ENCODE measurements around the gene FTO. TPM values are rescaled to one million over a fixed set of nuclear protein-coding genes. Genes with fewer than 3 reads are reported as not detected.

Gene FTO
- total RNA-seq, 1 donor from 2014 or later = 70.5 TPM

DNA sequence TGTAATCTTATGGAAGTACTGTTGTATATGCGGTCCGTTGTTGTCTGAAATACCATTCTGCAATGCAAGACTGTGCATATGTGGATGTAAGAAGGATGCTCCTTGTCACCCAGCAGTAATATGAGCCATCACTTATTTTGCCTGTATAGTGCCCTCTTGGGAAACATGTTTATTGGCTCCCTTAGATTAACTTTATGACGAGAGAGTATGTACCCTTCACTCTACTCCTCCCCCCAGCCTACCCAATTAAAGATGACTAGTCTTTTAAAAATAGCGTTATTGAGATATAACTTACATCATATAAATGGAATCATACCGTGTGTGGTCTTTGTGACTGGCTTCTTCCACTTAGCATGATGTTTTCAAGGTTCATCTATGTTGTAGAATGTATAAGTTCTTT is 33.6 kb downstream of the FTO start:
- Histone ChIP-seq H3K27me3 (no peaks in the 10 kb centered on the region), H3K27ac (no peak overlapping the region), H3K4me3 (no peak overlapping the region), H3K36me3 (no peaks in the 10 kb centered on the region), H3K4me1 (peaks cover 14% of the 10 kb centered on the region), H3K9me3 (no peaks in the 10 kb centered on the region)
- intact Hi-C loops (cut with DNase I) = no loop called here
- TF ChIP-seq POLR2AphosphoS5 (IDR thresholded peaks at IDR 0.05; ENCODE audit: insufficient read depth in 1 of 2, low read depth in 1 of 2) (no peak), POLR2A (IDR thresholded peaks at IDR 0.05) (no peak)
- TF ChIP-seq, protein P1, sequence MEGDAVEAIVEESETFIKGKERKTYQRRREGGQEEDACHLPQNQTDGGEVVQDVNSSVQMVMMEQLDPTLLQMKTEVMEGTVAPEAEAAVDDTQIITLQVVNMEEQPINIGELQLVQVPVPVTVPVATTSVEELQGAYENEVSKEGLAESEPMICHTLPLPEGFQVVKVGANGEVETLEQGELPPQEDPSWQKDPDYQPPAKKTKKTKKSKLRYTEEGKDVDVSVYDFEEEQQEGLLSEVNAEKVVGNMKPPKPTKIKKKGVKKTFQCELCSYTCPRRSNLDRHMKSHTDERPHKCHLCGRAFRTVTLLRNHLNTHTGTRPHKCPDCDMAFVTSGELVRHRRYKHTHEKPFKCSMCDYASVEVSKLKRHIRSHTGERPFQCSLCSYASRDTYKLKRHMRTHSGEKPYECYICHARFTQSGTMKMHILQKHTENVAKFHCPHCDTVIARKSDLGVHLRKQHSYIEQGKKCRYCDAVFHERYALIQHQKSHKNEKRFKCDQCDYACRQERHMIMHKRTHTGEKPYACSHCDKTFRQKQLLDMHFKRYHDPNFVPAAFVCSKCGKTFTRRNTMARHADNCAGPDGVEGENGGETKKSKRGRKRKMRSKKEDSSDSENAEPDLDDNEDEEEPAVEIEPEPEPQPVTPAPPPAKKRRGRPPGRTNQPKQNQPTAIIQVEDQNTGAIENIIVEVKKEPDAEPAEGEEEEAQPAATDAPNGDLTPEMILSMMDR (IDR thresholded peaks at IDR 0.05) = no peak
- DNase-seq (ENCODE audit: extremely low spot score in 2 of 2) = no peak

- no peaks in the 10 kb centered on the region for H3K9me3 ChIP-seq
- H3K36me3 ChIP-seq = no peaks in the 10 kb centered on the region
- DNase-seq (ENCODE audit: extremely low spot score in 2 of 2) = no peak
- no peak overlapping the region for H3K27ac ChIP-seq
- no peaks in the 10 kb centered on the region for H3K27me3 ChIP-seq
- peaks cover 17% of the 10 kb centered on the region for H3K4me1 ChIP-seq
- no peak overlapping the region for H3K4me3 ChIP-seq
- no peak for TF ChIP-seq POLR2AphosphoS5 (IDR thresholded peaks at IDR 0.05; ENCODE audit: insufficient read depth in 1 of 2, low read depth in 1 of 2)
- intact Hi-C loops (cut with DNase I) = no loop called here
Measured at GRCh38 chr16:53740476-53740875, 36.5 kb downstream of the FTO start.

DNA sequence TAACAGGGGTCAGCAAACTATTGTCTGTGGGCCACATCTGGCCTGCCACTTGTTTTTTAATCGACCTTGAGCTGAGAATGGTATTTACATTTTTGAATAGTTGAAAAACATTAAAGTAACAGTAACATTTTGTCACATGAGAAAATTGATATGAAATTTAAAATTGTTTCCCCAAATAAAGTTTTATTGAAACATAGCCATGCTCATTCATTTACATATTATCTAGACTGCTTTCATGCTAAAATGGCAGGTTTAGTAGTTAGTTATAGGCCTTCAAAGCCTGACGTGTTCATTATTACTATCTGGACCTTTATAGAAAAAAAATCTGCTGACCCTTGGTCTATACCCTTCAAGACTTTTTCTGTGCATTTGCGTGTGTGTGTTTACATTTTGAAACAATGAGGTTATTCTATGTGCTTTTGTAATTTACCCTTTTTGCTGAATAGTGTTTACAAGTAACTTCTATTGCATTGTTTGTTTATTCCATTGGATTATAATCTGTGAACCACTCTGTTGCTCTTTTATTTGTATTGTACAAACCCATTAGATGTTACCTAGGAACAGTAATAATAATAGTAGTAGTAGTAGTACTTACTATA is 37.1 kb downstream of the FTO start:
- H3K27me3 ChIP-seq = no peaks in the 10 kb centered on the region
- intact Hi-C loops (cut with DNase I) = no loop called here

GRCh38 chr16:53741546-53741945 is 37.6 kb downstream of the FTO start:
- Histone ChIP-seq H3K27me3 (no peaks in the 10 kb centered on the region), H3K4me1 (peaks cover 25% of the 10 kb centered on the region), H3K4me3 (no peak overlapping the region), H3K9me3 (no peaks in the 10 kb centered on the region), H3K27ac (no peak overlapping the region), H3K36me3 (no peaks in the 10 kb centered on the region)
- TF ChIP-seq POLR2A (IDR thresholded peaks at IDR 0.05) = no peak
- TF ChIP-seq, protein P1 (IDR thresholded peaks at IDR 0.05) = no peak
- TF ChIP-seq POLR2AphosphoS5 (IDR thresholded peaks at IDR 0.05; ENCODE audit: insufficient read depth in 1 of 2, low read depth in 1 of 2) = no peak
- intact Hi-C loops (cut with DNase I) = no loop called here
- no peak for DNase-seq (ENCODE audit: extremely low spot score in 2 of 2)

More for the DNA sequence above, 37.1 kb downstream of the FTO start:
- no peak overlapping the region for H3K4me3 ChIP-seq
- no peaks in the 10 kb centered on the region for H3K9me3 ChIP-seq
- DNase-seq (ENCODE audit: extremely low spot score in 2 of 2) = no peak
- TF ChIP-seq POLR2AphosphoS5 (IDR thresholded peaks at IDR 0.05; ENCODE audit: insufficient read depth in 1 of 2, low read depth in 1 of 2) (no peak), POLR2A (IDR thresholded peaks at IDR 0.05) (no peak)
- TF ChIP-seq, protein P1 (IDR thresholded peaks at IDR 0.05) = no peak
- no peak overlapping the region for H3K27ac ChIP-seq
- peaks cover 23% of the 10 kb centered on the region for H3K4me1 ChIP-seq
- H3K36me3 ChIP-seq = no peaks in the 10 kb centered on the region

DNA sequence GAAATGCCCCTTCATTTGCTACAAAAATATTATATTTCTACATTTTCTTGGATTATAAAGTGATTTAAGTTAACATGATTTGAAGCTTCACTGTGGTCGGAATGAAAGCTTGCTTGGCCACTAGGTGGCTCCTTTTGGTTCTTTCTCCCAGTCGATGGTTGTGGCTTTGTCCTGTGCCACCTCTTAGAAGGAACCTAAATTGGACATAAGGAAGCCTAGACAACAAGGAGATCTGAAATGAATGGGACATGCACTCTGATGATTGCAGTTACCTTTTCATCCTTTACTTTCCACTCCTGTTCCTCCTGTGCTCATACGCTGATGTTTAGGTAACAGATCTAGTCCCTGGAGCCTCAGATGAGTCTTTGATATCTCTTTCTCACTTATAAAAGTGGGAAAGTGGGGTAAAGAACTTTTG is 39.2 kb downstream of the FTO start:
- H3K36me3 ChIP-seq = no peaks in the 10 kb centered on the region
- no peaks in the 10 kb centered on the region for H3K27me3 ChIP-seq
- DNase-seq (ENCODE audit: extremely low spot score in 2 of 2) = no peak
- no peaks in the 10 kb centered on the region for H3K9me3 ChIP-seq
- no peak overlapping the region for H3K4me3 ChIP-seq
- no peak overlapping the region for H3K27ac ChIP-seq
- intact Hi-C loops (cut with DNase I) = no loop called here
- H3K4me1 ChIP-seq = peaks cover 29% of the 10 kb centered on the region
- TF ChIP-seq POLR2A (IDR thresholded peaks at IDR 0.05) (no peak), POLR2AphosphoS5 (IDR thresholded peaks at IDR 0.05; ENCODE audit: insufficient read depth in 1 of 2, low read depth in 1 of 2) (no peak)
- TF ChIP-seq, protein P1 (IDR thresholded peaks at IDR 0.05) = peak in 2 of 3 experiments; percentile 12 to 31
